CD4-positive, alpha-beta T cell treated with Interleukin-21 for 1 hour (primary cell): ENCODE results near the gene KNSTRN.

ENCODE experiments used
- DNase-seq: peaks from one replicate; pipeline ENCODE4 v3.0.0-alpha.2; 2020

The KNSTRN gene

DNA sequence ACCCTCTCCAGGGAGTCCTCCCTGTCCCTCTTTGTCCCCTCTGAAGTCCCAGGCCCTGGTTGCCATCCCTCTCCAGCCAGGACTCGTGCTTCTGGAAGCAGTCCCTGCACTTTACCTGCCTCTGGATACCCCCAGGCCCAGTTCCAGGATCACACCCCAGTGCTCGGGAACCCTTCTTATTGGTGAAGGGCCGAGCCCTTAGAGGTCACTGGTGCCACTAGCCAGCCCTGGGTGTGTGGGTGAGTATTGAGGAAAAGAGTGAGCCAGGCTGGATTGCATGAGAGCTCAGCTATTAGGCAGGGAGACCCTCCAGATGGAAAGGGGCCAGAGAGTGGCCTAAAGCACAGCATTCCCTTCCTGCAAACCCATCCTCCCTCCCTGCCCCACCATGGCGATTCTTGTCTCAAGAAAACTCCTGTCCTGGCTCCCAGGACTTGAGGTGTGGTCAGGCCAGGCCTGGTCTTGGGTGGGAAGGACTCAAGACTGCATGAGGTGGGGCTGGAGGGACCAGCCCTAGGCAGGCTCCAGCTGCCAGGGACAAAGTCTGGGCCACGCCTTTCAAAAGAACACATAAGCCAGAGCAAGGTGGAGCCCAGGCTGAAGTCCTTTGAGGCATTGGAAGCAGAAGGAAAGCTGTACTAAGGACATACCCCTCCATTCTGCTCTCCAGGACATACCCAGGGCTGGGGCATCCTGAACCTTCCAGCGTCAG, 36.5 kb upstream of the KNSTRN start:
- no peak for DNase-seq

DNA sequence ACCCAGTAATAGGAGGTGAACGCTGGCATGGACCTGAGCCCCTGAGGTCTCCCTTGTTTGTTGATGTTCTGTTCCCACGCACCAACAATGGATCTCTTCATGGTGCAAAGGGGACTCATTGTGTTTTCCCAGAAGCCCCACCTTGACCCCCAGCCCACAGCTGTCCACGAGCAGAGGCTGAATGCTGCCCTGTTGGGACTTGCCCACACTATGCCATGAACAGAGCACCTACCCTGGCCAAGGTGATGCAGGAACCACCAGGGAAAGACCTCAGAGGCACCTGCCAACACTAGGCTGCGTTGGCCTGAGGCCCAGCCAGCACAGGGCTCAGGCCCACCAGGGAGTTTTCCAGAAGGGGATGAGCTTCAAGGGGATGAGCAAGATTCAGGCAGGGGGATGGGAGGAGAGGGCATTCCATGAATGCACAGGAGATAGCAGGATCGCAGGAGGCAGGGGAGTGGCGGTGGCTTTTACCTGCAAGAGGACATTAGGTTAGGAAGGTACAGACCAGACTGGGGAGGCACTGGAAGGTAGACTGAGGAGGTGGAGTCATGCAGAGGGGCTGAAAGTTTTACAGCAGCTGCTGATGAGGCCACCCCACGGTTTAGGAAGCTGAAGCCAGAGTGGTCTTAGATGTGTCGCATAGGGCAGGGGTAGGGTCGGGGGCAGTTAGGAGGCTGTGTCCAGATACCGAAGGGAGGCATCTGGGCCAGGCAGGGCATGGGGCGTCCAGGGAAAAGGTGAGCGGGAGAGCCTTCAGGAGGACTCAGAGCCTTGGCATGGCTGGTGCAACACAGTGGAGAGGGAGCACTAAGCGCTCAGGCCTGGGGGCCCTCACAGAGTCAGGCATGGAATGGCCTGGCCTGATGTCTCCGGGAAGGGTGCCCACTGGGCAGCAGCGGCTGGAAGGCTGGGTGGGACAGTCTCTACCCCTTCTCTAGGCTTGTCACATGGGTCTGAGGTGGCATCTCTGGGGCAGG, 35.7 kb upstream of the KNSTRN start:
- no peak for DNase-seq

GRCh38 chr15:40347559-40348473, 34.7 kb upstream of the KNSTRN start:
- no peak for DNase-seq

- DNase-seq = no peak
Observed at GRCh38 chr15:40348474-40348870, 34.0 kb upstream of the KNSTRN start.

- no peak for DNase-seq
Observed at GRCh38 chr15:40349163-40349562, 33.4 kb upstream of the KNSTRN start.

GRCh38 chr15:40352281-40352901, 30.1 kb upstream of the KNSTRN start:
- DNase-seq = no peak

DNA sequence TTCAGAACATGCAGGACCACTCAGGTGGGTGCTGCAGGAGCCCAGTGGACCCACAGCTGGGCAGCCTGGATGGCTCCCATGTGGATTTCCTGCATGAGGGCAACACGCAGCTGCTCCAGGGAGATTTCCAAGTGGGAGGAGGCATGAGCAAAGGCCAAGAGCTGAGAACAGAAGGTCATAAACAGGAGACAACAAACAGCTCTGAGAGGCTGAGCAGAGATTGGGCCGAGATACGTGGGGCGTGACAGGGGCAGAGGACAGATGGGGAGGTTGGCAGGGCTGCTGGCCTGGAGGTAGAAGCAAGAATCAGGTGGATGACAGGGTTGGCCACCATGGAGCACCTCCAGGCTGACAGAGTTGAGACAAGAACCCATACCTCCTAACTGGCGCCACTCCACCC, 28.8 kb upstream of the KNSTRN start:
- no peak for DNase-seq

- DNase-seq = no peak
Observed at GRCh38 chr15:40354408-40355171, 27.9 kb upstream of the KNSTRN start.

DNA sequence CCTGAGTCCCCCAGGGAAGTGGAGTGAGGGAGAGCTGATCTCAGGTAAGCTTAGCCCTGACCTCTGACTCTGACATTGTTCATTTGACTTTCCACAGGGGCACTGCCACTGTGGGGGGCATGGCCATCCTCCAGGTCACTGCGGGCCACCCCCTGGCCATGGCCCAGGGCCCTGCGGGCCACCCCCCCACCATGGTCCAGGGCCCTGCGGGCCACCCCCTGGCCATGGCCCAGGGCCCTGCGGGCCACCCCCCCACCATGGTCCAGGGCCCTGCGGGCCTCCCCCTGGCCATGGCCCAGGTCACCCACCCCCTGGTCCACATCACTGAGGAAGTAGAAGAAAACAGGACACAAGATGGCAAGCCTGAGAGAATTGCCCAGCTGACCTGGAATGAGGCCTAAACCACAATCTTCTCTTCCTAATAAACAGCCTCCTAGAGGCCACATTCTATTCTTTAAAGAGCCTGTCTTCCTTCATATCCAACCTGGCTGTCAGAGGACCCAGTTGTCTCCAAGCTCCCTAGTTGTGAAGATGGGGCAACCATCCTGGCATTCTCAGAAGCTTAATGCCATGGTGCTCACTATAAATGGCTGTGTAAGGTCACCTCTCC, 26.4 kb upstream of the KNSTRN start:
- DNase-seq = no peak

GRCh38 chr15:40357246-40357645, 25.3 kb upstream of the KNSTRN start:
- no peak for DNase-seq

DNA sequence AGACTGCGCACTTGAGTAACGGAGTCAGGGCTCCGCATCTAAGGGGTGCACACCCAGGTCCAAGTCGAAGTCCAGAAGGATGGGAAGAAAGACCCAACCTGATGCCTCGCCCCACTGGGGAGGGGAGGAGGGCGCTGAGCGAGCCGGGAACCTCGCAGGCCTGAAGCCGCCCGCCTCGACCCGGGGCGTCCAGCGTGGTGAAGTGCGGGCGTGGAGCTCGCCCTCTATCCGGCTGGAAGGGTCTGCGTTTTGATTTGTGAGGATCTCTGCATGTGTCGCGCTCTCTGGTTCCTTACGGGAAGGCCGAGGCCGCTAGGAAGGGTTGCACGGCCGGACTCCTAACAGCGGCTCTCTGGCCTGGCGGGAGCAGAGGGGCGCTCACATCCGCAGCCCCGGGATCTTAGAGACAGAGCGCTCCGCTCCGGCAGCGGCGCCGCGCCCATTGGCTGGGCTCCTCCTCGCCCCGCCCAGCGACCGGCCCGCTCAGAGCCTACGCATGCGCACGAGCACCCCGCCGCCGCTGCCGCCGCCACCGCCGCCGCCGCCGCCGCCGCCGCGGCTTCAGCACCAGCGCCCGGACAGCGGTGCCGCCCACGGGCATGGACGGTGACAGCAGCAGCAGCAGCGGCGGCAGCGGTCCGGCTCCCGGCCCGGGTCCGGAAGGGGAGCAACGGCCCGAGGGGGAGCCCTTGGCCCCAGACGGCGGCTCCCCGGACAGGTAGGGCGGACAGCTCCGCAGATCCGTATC, 24.6 kb upstream of the KNSTRN start, which contains the start of gene DISP2:
TSS of gene DISP2 (plus strand) at position 497 of the 748 bp plus-strand sequence. CDS start at position 600, 103 bp downstream.
- peak; percentile 91 for DNase-seq

DNA sequence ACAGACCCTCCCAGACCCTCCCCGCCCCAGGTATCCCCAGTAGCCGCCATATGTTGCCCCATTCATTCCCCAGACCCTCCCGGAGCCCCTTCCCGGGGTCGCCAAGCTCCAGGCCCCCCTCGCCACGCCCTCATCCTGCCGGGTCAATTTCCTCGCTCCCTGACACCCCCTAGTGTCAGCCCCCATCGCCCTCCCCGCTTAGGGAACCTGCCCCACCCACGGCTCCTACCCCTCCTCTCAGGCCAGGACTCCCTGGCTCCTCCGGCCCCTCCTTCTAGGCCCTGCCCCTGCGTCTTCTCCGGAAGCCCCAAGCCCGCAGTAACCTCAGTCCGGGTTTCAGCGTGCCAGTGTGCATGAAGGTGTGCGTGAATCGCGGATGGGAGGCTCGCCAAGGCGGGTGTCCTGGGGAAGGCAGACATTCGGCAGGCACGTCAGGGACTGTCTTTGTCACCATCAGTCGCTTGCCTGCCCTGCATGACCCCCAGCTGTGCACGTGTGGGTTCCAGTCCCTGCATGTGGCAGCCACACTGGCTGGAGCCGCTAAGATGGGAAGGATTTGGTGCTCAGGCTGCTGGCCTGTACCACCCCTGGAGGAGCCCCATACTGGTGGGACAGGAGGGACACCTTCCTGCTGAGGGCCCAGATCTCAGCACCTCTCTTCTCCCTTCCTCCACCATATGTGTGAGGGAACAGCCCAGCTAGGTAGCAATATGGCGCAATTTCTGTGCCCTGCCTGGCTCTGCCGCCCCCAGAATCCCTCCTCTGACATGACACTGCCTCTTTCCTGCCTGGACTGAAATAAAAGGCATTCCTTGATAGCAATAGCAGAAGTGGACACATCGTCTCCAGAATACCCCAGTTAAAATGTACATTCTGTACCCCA, 23.8 kb upstream of the KNSTRN start:
- peak; percentile 23 for DNase-seq

DNA sequence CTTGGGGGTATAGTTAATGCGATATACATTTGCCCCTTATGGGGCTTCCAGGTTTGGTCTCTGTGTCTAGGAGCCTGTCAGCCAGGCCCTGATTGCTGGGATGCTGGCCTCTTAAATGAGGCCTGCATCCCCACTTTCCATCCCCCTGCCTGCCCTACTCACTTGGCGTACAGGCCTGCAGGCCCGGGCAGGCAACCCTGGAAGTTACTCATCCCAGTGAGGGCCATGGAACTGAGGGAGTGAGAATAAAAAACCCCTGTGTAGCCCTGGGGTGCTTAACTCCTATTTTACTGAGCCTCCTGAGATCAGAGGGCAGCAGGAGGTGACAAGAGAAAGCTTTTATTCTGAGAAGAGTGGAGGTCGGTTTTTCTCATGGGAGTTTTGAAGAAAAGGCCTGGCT, 22.5 kb upstream of the KNSTRN start:
- no peak for DNase-seq

DNA sequence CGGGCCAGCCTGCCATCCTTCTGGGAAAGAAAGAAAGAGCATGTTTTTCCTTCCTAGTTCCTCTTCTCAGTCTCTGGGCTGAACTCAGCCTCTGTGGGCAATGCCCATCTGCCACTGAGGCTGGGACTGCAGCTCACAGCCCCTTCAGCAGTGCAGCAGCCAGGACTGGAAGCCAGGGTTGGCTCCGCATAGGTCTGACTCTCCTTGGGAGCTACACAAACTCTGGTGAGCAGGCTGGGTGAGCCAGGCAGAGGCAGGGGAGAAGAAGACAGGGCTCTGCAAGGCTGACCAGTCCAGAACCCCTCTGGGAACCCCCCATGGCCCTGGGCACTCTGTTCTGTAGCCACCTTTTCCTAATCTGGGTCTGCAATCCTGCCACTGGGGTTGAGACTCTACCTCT, 20.9 kb upstream of the KNSTRN start:
- no peak for DNase-seq

- DNase-seq = no peak
Observed at GRCh38 chr15:40363611-40364010, 18.9 kb upstream of the KNSTRN start.

DNA sequence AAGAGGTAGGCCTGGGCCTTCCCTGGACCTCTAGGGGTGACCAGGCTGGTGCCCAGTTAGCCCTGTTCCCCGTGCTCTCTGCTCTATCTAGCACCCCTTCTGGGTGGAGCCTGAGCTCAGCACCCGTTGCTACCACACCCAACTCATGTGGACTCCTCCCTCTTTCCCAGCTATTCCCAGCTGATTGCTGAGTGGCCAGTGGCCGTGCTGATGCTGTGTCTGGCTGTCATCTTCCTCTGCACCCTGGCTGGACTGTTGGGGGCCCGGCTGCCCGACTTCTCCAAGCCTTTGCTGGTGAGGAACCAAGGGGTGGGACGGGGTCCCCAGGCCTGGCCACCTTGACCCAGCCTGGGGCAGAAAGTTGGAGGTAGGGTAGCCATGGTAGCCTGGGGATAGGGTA, 18.3 kb upstream of the KNSTRN start:
- no peak for DNase-seq

DNA sequence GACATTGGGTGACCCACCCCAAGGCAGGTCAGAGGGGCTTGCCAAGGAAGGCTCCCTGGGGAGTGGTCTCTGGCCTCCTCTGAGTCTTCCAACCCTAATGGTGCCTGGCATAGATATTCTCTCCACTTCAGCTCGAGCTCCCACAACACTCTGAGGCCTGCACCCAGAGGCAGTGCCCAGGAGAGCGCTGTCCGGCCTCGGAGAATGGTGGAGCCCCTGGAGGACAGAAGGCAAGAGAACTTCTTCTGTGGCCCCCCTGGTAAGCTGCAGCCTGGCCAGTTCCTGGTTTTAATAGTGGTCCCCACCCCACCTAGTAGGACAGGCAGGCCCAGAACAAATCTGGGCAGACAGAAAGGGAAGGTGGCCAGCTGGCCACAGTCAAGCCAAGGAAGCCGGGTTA, 17.5 kb upstream of the KNSTRN start:
- no peak for DNase-seq

DNA sequence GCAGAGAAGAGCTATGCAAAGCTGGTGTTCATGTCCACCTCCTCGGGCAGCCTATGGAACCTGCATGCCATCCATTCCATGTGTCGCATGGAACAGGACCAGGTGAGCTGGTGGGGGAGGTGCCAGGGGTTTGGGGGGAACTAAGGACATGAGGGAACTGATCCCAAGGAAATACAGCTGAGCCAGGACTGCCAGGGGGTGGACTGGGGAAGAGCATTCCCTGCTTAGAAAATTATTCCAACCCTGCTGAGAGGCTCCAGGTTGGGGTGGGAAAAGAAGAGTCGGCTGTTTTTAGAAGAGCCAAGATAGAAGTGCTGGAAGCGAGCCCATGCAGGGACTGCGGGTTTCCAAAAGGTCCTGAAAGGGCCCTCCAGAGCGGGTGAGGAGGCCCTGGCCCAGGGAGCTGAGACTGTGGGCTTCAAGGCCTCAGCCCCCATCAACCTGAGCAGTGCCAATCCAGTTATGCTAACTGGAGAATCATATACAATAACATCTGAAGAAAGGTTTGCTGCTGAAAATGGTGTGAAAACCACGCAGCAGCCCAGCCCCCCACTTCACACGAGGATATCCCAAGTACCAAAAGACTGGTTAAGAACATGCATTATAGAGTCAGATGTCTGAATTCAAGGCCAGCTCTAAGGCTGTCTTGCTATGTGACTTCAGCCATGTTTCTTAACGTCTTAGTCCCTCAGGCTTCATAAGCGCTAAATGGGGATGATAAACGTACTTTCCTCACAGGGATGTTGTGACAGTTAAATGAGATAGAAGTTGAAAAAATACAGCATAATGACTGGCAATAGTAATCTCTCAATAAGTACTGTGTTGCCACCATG, 16.7 kb upstream of the KNSTRN start:
- DNase-seq = no peak
